Breast epithelium (tissue), 4 donors: ENCODE results near the gene TTF2. TPM values are rescaled to one million over a fixed set of nuclear protein-coding genes. Genes with fewer than 3 reads are reported as not detected.
A peak's percentile ranks its signal among the peaks of the same experiment; 100 is the strongest.

ENCODE experiments used
- DNase-seq, 2 donors: peaks; one replicate each; pipeline ENCODE4 v3.0.0-alpha.2; 2019; ENCODE audit warnings: low spot score in 2 of 2
- H3K27ac ChIP-seq, 2 donors: fragments of 200-600 bp; sonication (generic) in 1 of 2; one replicate each; pipeline ENCODE4 v1.5.1; 2016 to 2019; ENCODE audit warnings: mild to moderate bottlenecking in 1 of 2
- H3K27me3 ChIP-seq, 2 donors: fragments of 200-600 bp; sonication (generic) in 1 of 2; one replicate each; pipeline versions ENCODE4 v1.5.1 to v1.6.0; 2017 to 2019; ENCODE audit warnings: control low read depth in 1 of 2, mild to moderate bottlenecking in 1 of 2
- H3K36me3 ChIP-seq: fragments of 200-600 bp; one replicate; pipeline ENCODE4 v1.5.1; 2019
- H3K4me1 ChIP-seq, 2 donors: fragments of 200-600 bp; sonication (generic); one replicate each; pipeline ENCODE4 v1.5.1; 2016 to 2019; ENCODE audit warnings: control low read depth in 1 of 2
- H3K4me3 ChIP-seq, 3 donors: fragments of 200-600 bp; sonication (generic); 1 replicate in 2 of 3; 2 replicates in 1 of 3; pipeline ENCODE4 v1.5.1; 2016 to 2019; ENCODE audit warnings: mild to moderate bottlenecking in 3 of 3, moderate library complexity in 2 of 3
- H3K9me3 ChIP-seq, 2 donors: fragments of 200-600 bp; sonication (generic) in 1 of 2; one replicate each; pipeline ENCODE4 v1.5.1; 2016 to 2019; ENCODE audit warnings: control low read depth in 1 of 2
- POLR2A ChIP-seq: fragments of 450-650 bp; IDR thresholded peaks from one replicate; pipeline ENCODE4 v1.6.1; 2016; ENCODE audit warnings: antibody characterized with exemption, mild to moderate bottlenecking, moderate library complexity
- POLR2AphosphoS5 ChIP-seq, 3 donors: sonication (generic); formaldehyde crosslinking; IDR thresholded peaks; one replicate each; pipeline ENCODE4 v1.6.1; 2017; ENCODE audit warnings: antibody characterized with exemption in 3 of 3
- intact Hi-C: fragments of 100-400 bp; cut with DNase I; formaldehyde crosslinking; loops from one replicate; pipeline ENCODE4 v1.15.1; 2023; ENCODE audit warnings: low total_unique reads
- total RNA-seq, 3 donors: library from RNA; depleted of rRNA; stranded (reverse); fragments of >200 nt; gene quantifications; one replicate each; pipeline ENCODE4 v1.1.0, GENCODE V29; 2016
- TF ChIP-seq, protein P1 (sequence below), 3 donors: fragments of 450-650 bp; IDR thresholded peaks; one replicate each; pipeline ENCODE4 v1.5.1; 2016 to 2017; ENCODE audit warnings: antibody characterized with exemption in 3 of 3, mild to moderate bottlenecking in 3 of 3, moderate library complexity in 3 of 3

TTF2 gene
- total RNA-seq, 3 donors from 2014 or later = 15.5 to 24.7 (median 24.6) TPM

DNA sequence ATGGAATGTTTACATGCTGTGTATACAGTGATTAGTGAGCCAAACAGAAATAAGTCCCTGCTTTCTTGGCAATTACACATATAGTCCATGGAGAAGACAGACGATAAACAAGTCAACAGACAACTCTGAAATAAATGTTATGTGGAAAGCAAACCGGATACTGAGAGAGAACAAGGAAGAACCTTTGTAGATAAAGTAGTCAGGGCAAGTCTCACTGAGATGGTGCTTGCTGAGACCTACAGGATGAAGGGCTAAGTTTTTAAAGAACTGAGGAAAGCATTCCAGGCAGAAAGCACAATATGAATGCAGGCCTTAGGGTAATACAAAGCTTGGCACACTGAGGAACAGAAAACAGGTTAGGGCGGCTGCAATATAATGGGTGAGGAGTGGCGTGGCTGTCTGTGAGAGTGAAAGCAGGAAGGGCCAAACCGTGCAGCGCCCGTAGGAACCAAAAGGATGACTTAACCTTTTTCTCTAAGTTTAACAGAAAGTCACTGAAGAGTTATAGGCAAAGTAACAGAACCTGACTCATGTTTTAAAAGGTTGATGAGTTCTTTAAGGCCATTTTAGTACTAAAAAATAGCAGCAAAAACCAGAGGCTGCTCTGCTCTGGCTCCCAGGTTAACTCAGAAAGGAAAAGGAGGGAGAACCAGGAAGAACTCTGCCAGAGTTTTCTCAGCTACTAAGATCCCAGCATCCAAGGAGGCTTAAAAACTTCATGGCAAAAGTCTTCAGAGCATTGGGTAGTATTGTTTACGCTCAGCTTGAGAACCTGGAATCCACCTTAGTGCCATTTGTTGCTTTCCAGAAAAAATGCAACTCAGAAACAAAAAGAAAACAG lies 8.7 kb upstream of the TTF2 start:
- TF ChIP-seq POLR2AphosphoS5 (IDR thresholded peaks at IDR 0.05) = no peak
- TF ChIP-seq, protein P1, sequence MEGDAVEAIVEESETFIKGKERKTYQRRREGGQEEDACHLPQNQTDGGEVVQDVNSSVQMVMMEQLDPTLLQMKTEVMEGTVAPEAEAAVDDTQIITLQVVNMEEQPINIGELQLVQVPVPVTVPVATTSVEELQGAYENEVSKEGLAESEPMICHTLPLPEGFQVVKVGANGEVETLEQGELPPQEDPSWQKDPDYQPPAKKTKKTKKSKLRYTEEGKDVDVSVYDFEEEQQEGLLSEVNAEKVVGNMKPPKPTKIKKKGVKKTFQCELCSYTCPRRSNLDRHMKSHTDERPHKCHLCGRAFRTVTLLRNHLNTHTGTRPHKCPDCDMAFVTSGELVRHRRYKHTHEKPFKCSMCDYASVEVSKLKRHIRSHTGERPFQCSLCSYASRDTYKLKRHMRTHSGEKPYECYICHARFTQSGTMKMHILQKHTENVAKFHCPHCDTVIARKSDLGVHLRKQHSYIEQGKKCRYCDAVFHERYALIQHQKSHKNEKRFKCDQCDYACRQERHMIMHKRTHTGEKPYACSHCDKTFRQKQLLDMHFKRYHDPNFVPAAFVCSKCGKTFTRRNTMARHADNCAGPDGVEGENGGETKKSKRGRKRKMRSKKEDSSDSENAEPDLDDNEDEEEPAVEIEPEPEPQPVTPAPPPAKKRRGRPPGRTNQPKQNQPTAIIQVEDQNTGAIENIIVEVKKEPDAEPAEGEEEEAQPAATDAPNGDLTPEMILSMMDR (IDR thresholded peaks at IDR 0.05) = no peak
- no peak for TF ChIP-seq POLR2A
- no peaks in the 10 kb centered on the region for H3K36me3 ChIP-seq
- intact Hi-C loops = no loop called here
- no peaks in the 10 kb centered on the region for H3K4me1 ChIP-seq
- no peaks in the 10 kb centered on the region for H3K27me3 ChIP-seq
- no peaks in the 10 kb centered on the region for H3K9me3 ChIP-seq
- peak; percentile 47 to 52 for DNase-seq
- peak overlapping the region; percentile 75 to 82 for H3K27ac ChIP-seq
- peak overlapping the region; percentile 12 to 39 (median 24) for H3K4me3 ChIP-seq

DNA sequence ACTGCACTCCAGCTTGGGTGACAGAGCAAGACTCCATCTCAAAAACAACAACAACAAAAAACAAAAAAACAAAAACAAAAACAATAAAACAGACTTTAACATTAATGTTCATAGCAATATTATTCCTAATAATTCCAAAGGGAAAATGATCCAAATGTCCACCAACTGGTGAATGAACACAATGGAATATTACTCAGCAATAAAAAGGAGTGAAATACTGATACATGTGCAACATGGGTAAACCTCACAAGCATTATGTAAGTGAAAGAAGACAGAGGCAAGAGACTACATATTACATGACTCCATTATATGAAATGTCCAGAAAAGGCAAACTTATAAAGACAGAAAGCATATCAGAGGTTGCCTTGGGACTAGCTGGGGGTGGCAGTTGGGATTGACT lies 6.1 kb upstream of the TTF2 start:
- Histone ChIP-seq H3K9me3 (no peaks in the 10 kb centered on the region), H3K27ac (no peak overlapping the region), H3K4me3 (no peak overlapping the region), H3K27me3 (no peaks in the 10 kb centered on the region), H3K36me3 (no peaks in the 10 kb centered on the region), H3K4me1 (no peaks in the 10 kb centered on the region)
- DNase-seq = no peak
- TF ChIP-seq, protein P1 (IDR thresholded peaks at IDR 0.05) = no peak
- no peak for TF ChIP-seq POLR2AphosphoS5 (IDR thresholded peaks at IDR 0.05)
- TF ChIP-seq POLR2A = no peak
- intact Hi-C loops = no loop called here

DNA sequence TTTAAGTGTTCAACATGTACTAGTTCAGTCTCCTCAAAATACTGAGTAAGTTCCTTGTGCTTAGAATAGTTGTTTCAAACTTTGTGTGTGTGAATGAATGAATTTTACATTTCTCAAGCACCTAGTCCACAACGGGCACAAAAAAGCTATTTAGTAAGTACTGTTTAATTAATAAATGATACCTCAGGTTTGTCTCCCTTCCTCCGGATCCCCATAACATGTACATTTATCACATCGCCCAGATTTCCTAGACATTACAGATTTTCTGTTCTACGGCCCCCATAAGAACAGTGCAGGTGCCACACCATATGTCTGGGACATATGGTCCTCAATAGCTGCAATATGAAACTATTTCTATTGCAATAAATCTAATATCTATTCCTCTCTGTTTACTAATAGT lies 1.3 kb upstream of the TTF2 start:
- no peaks in the 10 kb centered on the region for H3K27me3 ChIP-seq
- intact Hi-C loops = no loop called here
- H3K4me1 ChIP-seq = no peaks in the 10 kb centered on the region
- peak overlapping the region in 2 of 3 donors; percentile 68 to 83 for H3K4me3 ChIP-seq
- DNase-seq = no peak
- TF ChIP-seq, protein P1 (IDR thresholded peaks at IDR 0.05) = no peak
- TF ChIP-seq POLR2A = no peak
- no peak for TF ChIP-seq POLR2AphosphoS5 (IDR thresholded peaks at IDR 0.05)
- H3K9me3 ChIP-seq = no peaks in the 10 kb centered on the region
- peak overlapping the region in 1 of 2 donors; percentile 79 for H3K27ac ChIP-seq
- no peaks in the 10 kb centered on the region for H3K36me3 ChIP-seq

DNA sequence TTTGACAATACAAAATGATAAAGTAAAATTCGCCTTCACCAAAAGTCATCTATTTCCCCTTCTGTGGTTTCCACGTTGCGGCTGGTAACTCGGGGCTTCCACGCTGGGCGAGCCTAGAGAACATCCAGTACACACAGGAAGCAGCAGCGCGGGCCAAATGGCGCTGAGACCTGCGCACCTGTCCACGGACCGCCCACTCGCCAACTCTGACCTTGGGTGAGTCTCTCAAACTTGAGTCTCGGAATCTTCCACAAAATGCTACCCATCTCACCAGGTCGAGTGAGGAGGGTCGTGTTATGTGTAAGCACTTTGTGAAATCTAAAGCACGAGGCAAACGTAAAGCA lies 820 bp upstream of the TTF2 start:
- no peak for TF ChIP-seq POLR2AphosphoS5 (IDR thresholded peaks at IDR 0.05)
- TF ChIP-seq, protein P1 (IDR thresholded peaks at IDR 0.05) = no peak
- TF ChIP-seq POLR2A = no peak
- H3K9me3 ChIP-seq = no peaks in the 10 kb centered on the region
- peak overlapping the region; percentile 61 to 83 (median 68) for H3K4me3 ChIP-seq
- DNase-seq = peak; percentile 64 to 68
- no peaks in the 10 kb centered on the region for H3K36me3 ChIP-seq
- intact Hi-C loops = no loop called here
- no peaks in the 10 kb centered on the region for H3K4me1 ChIP-seq
- H3K27ac ChIP-seq = peak overlapping the region; percentile 79 to 80
- no peaks in the 10 kb centered on the region for H3K27me3 ChIP-seq
